Measurements from ENCODE around the gene RYR3.

The RYR3 gene

GRCh38 chr15:33872416-33873106, 561.8 kb downstream of the RYR3 start:
- ChIA-PET POLR2A (no interaction called here), CTCF (interaction anchor here (0.6 to 1.0 kb wide), 2 partner anchors 60 to 101 kb away, joined by 3 read pairs; no protein-coding TSS in a partner anchor)
- H3K4me3 ChIP-seq (ENCODE audit: low read depth, low read length): no peak overlapping the region
- no peak for DNase-seq (ENCODE audit: low read depth, low spot score)
- no peak for TF ChIP-seq CTCF (IDR thresholded peaks at IDR 0.05; ENCODE audit: insufficient read depth, low read length, missing control alignments)

GRCh38 chr15:33874156-33874555, 563.4 kb downstream of the RYR3 start:
- ChIA-PET POLR2A (no interaction called here), CTCF (no interaction called here)
- no peak for DNase-seq (ENCODE audit: low read depth, low spot score)
- TF ChIP-seq CTCF (IDR thresholded peaks at IDR 0.05; ENCODE audit: insufficient read depth, low read length, missing control alignments): no peak
- H3K4me3 ChIP-seq (ENCODE audit: low read depth, low read length): no peak overlapping the region

- no peak for TF ChIP-seq CTCF (IDR thresholded peaks at IDR 0.05; ENCODE audit: insufficient read depth, low read length, missing control alignments)
- H3K4me3 ChIP-seq (ENCODE audit: low read depth, low read length): no peak overlapping the region
- CTCF ChIA-PET: no interaction called here
- DNase-seq (ENCODE audit: low read depth, low spot score): no peak
- POLR2A ChIA-PET: interaction anchor here (0.6 kb wide), 1 partner anchor 124 kb away, joined by 3 read pairs; no protein-coding TSS in a partner anchor
Observed at GRCh38 chr15:33882921-33883320, 572.2 kb downstream of the RYR3 start.

- ChIA-PET CTCF (no interaction called here), POLR2A (no interaction called here)
- no peak for TF ChIP-seq CTCF (IDR thresholded peaks at IDR 0.05; ENCODE audit: insufficient read depth, low read length, missing control alignments)
- no peak overlapping the region for H3K4me3 ChIP-seq (ENCODE audit: low read depth, low read length)
- no peak for DNase-seq (ENCODE audit: low read depth, low spot score)
Observed at GRCh38 chr15:33888176-33888575, 577.4 kb downstream of the RYR3 start.

- POLR2A ChIA-PET: interaction anchor here (0.6 kb wide), 1 partner anchor 13 kb away, joined by 5 read pairs; no protein-coding TSS in a partner anchor
- DNase-seq (ENCODE audit: low read depth, low spot score): no peak
- no peak for TF ChIP-seq CTCF (IDR thresholded peaks at IDR 0.05; ENCODE audit: insufficient read depth, low read length, missing control alignments)
- no peak overlapping the region for H3K4me3 ChIP-seq (ENCODE audit: low read depth, low read length)
- CTCF ChIA-PET: no interaction called here
Observed at GRCh38 chr15:33894193-33894592, 583.4 kb downstream of the RYR3 start.

- DNase-seq (ENCODE audit: low read depth, low spot score): no peak
- H3K4me3 ChIP-seq (ENCODE audit: low read depth, low read length): no peak overlapping the region
- no peak for TF ChIP-seq CTCF (IDR thresholded peaks at IDR 0.05; ENCODE audit: insufficient read depth, low read length, missing control alignments)
- ChIA-PET CTCF (no interaction called here), POLR2A (no interaction called here)
Observed at GRCh38 chr15:33902043-33902442, 591.3 kb downstream of the RYR3 start.
